ENCODE results near the gene MEGF9.

The MEGF9 gene

GRCh38 chr9:120619751-120620655 lies 94.3 kb downstream of the MEGF9 start:
- DNase-seq: peak; percentile 63

- no peak for DNase-seq
These were observed 97.0 kb downstream of the MEGF9 start for GRCh38 chr9:120616966-120617935.

- no peak for DNase-seq
These were observed 102.1 kb downstream of the MEGF9 start for GRCh38 chr9:120612218-120612617.

GRCh38 chr9:120611690-120612068 lies 102.6 kb downstream of the MEGF9 start:
- DNase-seq: no peak

- DNase-seq: no peak
These were observed 103.1 kb downstream of the MEGF9 start for GRCh38 chr9:120610975-120611689.

GRCh38 chr9:120609636-120610035 lies 104.6 kb downstream of the MEGF9 start:
- no peak for DNase-seq

- DNase-seq: no peak
These were observed 105.8 kb downstream of the MEGF9 start for GRCh38 chr9:120608421-120608820.

GRCh38 chr9:120603591-120603990 lies 110.7 kb downstream of the MEGF9 start:
- no peak for DNase-seq

- no peak for DNase-seq
These were observed 111.3 kb downstream of the MEGF9 start for GRCh38 chr9:120603010-120603409.

GRCh38 chr9:120593955-120594277 lies 120.4 kb downstream of the MEGF9 start:
- DNase-seq: no peak

- no peak for DNase-seq
These were observed 120.9 kb downstream of the MEGF9 start for GRCh38 chr9:120593250-120593954.

GRCh38 chr9:120592210-120592609 lies 122.1 kb downstream of the MEGF9 start:
- DNase-seq: no peak

GRCh38 chr9:120587328-120587727 lies 126.9 kb downstream of the MEGF9 start:
- DNase-seq: no peak

GRCh38 chr9:120583958-120584369 lies 130.3 kb downstream of the MEGF9 start:
- DNase-seq: peak; percentile 53

- peak; percentile 99 for DNase-seq
These were observed 134.0 kb downstream of the MEGF9 start, which contains the start of gene CDK5RAP2 for GRCh38 chr9:120580051-120580896. Gene CDK5RAP2, minus strand, starts transcription at chr9:120580167. Its CDS starts 189 bp downstream, at chr9:120579978.

GRCh38 chr9:120579139-120580050 lies 134.9 kb downstream of the MEGF9 start:
- DNase-seq: peak; percentile 16

- DNase-seq: no peak
These were observed 139.8 kb downstream of the MEGF9 start for GRCh38 chr9:120574473-120574872.

- no peak for DNase-seq
These were observed 141.8 kb downstream of the MEGF9 start for GRCh38 chr9:120572472-120572871.

GRCh38 chr9:120571443-120572257 lies 142.6 kb downstream of the MEGF9 start:
- DNase-seq: no peak
